H9 (cell line): ENCODE data around the gene MCF2L2. TPM values are rescaled to one million over a fixed set of nuclear protein-coding genes. Genes with fewer than 3 reads are reported as not detected.

ENCODE experiments used
- DNase-seq: peaks from one replicate; pipeline ENCODE4 v3.0.0-alpha.2; 2017
- H2AFZ ChIP-seq: one replicate; pipeline ENCODE4 v1.6.1; 2013; ENCODE audit warnings: mild to moderate bottlenecking, low read length, control low read depth, moderate library complexity
- H2AK5ac ChIP-seq: 2 replicates; pipeline ENCODE4 v1.6.1; 2013; ENCODE audit warnings: low read length, control low read depth, mixed read lengths; ENCODE audit not compliant: insufficient read length
- H2BK120ac ChIP-seq: one replicate; pipeline ENCODE4 v1.6.1; 2013; ENCODE audit warnings: low read depth, mild to moderate bottlenecking, low read length, control low read depth, inconsistent platforms; ENCODE audit not compliant: poor library complexity, severe bottlenecking
- H2BK12ac ChIP-seq: 2 replicates; pipeline ENCODE4 v1.6.1; 2013; ENCODE audit warnings: low read length, control low read depth, mixed read lengths, low read depth; ENCODE audit not compliant: insufficient read length
- H2BK15ac ChIP-seq: 2 replicates; pipeline ENCODE4 v1.6.1; 2013; ENCODE audit warnings: low read depth, low read length, control low read depth
- H2BK20ac ChIP-seq: one replicate; pipeline ENCODE4 v1.6.1; 2013; ENCODE audit warnings: low read depth, mild to moderate bottlenecking, low read length, control low read depth, inconsistent platforms; ENCODE audit not compliant: poor library complexity, severe bottlenecking
- H2BK5ac ChIP-seq: 2 replicates; pipeline ENCODE4 v1.6.1; 2013; ENCODE audit warnings: low read length, control low read depth, mixed read lengths; ENCODE audit not compliant: insufficient read length
- H3K14ac ChIP-seq: 2 replicates; pipeline ENCODE4 v1.6.1; 2013; ENCODE audit warnings: low read length, control low read depth; ENCODE audit not compliant: insufficient read depth
- H3K18ac ChIP-seq: 2 replicates; pipeline ENCODE4 v1.6.1; 2013; ENCODE audit warnings: low read depth, mild to moderate bottlenecking, mixed read lengths, low read length, control low read depth; ENCODE audit not compliant: insufficient read length
- H3K23ac ChIP-seq: 2 replicates; pipeline ENCODE4 v1.6.1; 2013; ENCODE audit warnings: low read length, control low read depth, mixed read lengths, low read depth; ENCODE audit not compliant: insufficient read length
- H3K23me2 ChIP-seq: 2 replicates; pipeline ENCODE4 v1.6.1; 2013; ENCODE audit warnings: low read depth, mild to moderate bottlenecking, mixed read lengths, low read length, control low read depth; ENCODE audit not compliant: insufficient read length, poor library complexity, severe bottlenecking
- H3K27ac ChIP-seq: 2 replicates; pipeline ENCODE4 v1.5.1; 2013; ENCODE audit warnings: low read length, control low read depth, mixed read lengths, low read depth; ENCODE audit not compliant: insufficient read length
- H3K27me3 ChIP-seq: 2 replicates; pipeline ENCODE4 v1.6.1; 2013; ENCODE audit warnings: low read length, control low read depth, inconsistent platforms; ENCODE audit not compliant: insufficient read depth
- H3K4ac ChIP-seq: 2 replicates; pipeline ENCODE4 v1.6.1; 2013; ENCODE audit warnings: low read depth, mild to moderate bottlenecking, control low read depth, inconsistent platforms, low read length, moderate library complexity
- H3K4me1 ChIP-seq: 2 replicates; pipeline ENCODE4 v1.6.1; 2013; ENCODE audit warnings: low read length, control low read depth, inconsistent platforms; ENCODE audit not compliant: insufficient read depth
- H3K4me2 ChIP-seq: 2 replicates; pipeline ENCODE4 v1.6.1; 2013; ENCODE audit warnings: low read length, control low read depth, mixed read lengths; ENCODE audit not compliant: insufficient read length, insufficient read depth
- H3K56ac ChIP-seq: 2 replicates; pipeline ENCODE4 v1.6.1; 2013; ENCODE audit warnings: low read depth, mild to moderate bottlenecking, mixed read lengths, low read length, control low read depth; ENCODE audit not compliant: insufficient read length
- H3K79me1 ChIP-seq: 2 replicates; pipeline ENCODE4 v1.6.1; 2013; ENCODE audit warnings: low read depth, mild to moderate bottlenecking, moderate library complexity, low read length, control low read depth, inconsistent platforms; ENCODE audit not compliant: insufficient read depth, poor library complexity, severe bottlenecking
- H3K79me2 ChIP-seq: 2 replicates; pipeline ENCODE4 v1.6.1; 2013; ENCODE audit warnings: low read length, control low read depth, inconsistent platforms; ENCODE audit not compliant: insufficient read depth
- H3K9ac ChIP-seq: 2 replicates; pipeline ENCODE4 v1.6.1; 2013; ENCODE audit warnings: low read length, control low read depth, mixed read lengths; ENCODE audit not compliant: insufficient read length; ENCODE audit errors: extremely low read depth
- H3K9me3 ChIP-seq: one replicate; pipeline ENCODE4 v1.6.1; 2013; ENCODE audit warnings: low read depth, low read length, inconsistent platforms; ENCODE audit not compliant: control insufficient read depth
- H3T11ph ChIP-seq: one replicate; pipeline ENCODE4 v1.6.1; 2013; ENCODE audit warnings: mild to moderate bottlenecking, low read length, control low read depth, inconsistent platforms
- H4K20me1 ChIP-seq: one replicate; pipeline ENCODE4 v1.6.1; 2013; ENCODE audit not compliant: control insufficient read depth, insufficient read length, insufficient read depth
- H4K5ac ChIP-seq: 2 replicates; pipeline ENCODE4 v1.6.1; 2013; ENCODE audit warnings: low read depth, mild to moderate bottlenecking, mixed read lengths, low read length, control low read depth; ENCODE audit not compliant: insufficient read length
- H4K8ac ChIP-seq: replicated peaks from 2 replicates; pipeline ENCODE4 v1.6.1; 2013; ENCODE audit warnings: low read length, control low read depth, mixed read lengths, low read depth; ENCODE audit not compliant: insufficient read length
- H4K91ac ChIP-seq: 2 replicates; pipeline ENCODE4 v1.6.1; 2013; ENCODE audit warnings: low read depth, mild to moderate bottlenecking, moderate library complexity, mixed read lengths, low read length, control low read depth; ENCODE audit not compliant: insufficient read length
- H3K27ac Mint-ChIP-seq, 3 experiments: 2 replicates in 2 of 3; 3 replicates in 1 of 3; pipeline ENCODE4 v1.8.0; 2020 to 2021; ENCODE audit warnings: mixed read lengths in 3 of 3, mild to moderate bottlenecking in 1 of 3, moderate library complexity in 1 of 3
- H3K27me3 Mint-ChIP-seq: 2 replicates; pipeline ENCODE4 v1.8.0; 2021; ENCODE audit warnings: low read depth, mild to moderate bottlenecking, moderate library complexity, mixed read lengths
- H3K36me3 Mint-ChIP-seq, 3 experiments: 2 replicates in 2 of 3; 3 replicates in 1 of 3; pipeline ENCODE4 v1.8.0; 2020 to 2021; ENCODE audit warnings: low read depth in 3 of 3, mixed read lengths in 3 of 3; ENCODE audit not compliant: insufficient read depth in 1 of 3
- H3K4me1 Mint-ChIP-seq, 2 experiments: 2 replicates each; pipeline ENCODE4 v1.8.0; 2020; ENCODE audit warnings: mixed read lengths in 2 of 2
- H3K4me3 Mint-ChIP-seq, 2 experiments: 2 replicates in 1 of 2; 3 replicates in 1 of 2; pipeline ENCODE4 v1.8.0; 2020 to 2021; ENCODE audit warnings: mild to moderate bottlenecking in 2 of 2, mixed read lengths in 2 of 2, moderate library complexity in 1 of 2
- H3K9me3 Mint-ChIP-seq, 2 experiments: 2 replicates in 1 of 2; 3 replicates in 1 of 2; pipeline ENCODE4 v1.8.0; 2020; ENCODE audit warnings: mild to moderate bottlenecking in 2 of 2, mixed read lengths in 2 of 2, moderate library complexity in 1 of 2
- CTCF ChIP-seq: fragments of 200-600 bp; sonication (generic); conservative IDR thresholded peaks from 3 replicates; pipeline ENCODE4 v1.8.0; 2021; ENCODE audit warnings: antibody characterized with exemption, mild to moderate bottlenecking
- WGBS: extraction: QIAGEN DNeasy Blood & Tissue Kit; methylation state at CpG from one replicate; pipeline ENCODE4 v1.1.7; 2013; ENCODE audit warnings: missing lambda C conversion rate, low lambda C conversion rate, mixed read lengths; ENCODE audit not compliant: insufficient read length; ENCODE audit errors: extremely low coverage; 5-methylcytosine and 5-hydroxymethylcytosine counted together
- total RNA-seq: library from RNA; stranded (reverse); gene quantifications from 2 replicates; pipeline ENCODE4 v1.2.1, GENCODE V29; 2021

The MCF2L2 gene
- total RNA-seq, 1 experiment from 2014 or later, result 6.4 TPM

GRCh38 chr3:183156266-183156665 is 272.2 kb downstream of the MCF2L2 start:
- no peak overlapping the region for H4K8ac ChIP-seq

More at GRCh38 chr3:183156266-183156665, 272.2 kb downstream of the MCF2L2 start:
- H4K5ac ChIP-seq, result no peak overlapping the region
- no peak overlapping the region for H2BK5ac ChIP-seq
- no peak overlapping the region for H3K27ac ChIP-seq
- H2BK20ac ChIP-seq, result no peak overlapping the region
- H2BK120ac ChIP-seq, result no peak overlapping the region
- H3K14ac ChIP-seq, result no peak overlapping the region
- H3K18ac ChIP-seq, result no peak overlapping the region
- H3K79me2 ChIP-seq, result no peaks in the 10 kb centered on the region
- H3K9ac ChIP-seq, result no peak overlapping the region
- no peak for TF ChIP-seq CTCF
- no peak overlapping the region for H3T11ph ChIP-seq
- no peaks in the 10 kb centered on the region for H3K9me3 ChIP-seq
- H3K23me2 ChIP-seq, result no peaks in the 10 kb centered on the region
- H4K91ac ChIP-seq, result no peak overlapping the region
- no peak overlapping the region for H3K4me3 Mint-ChIP-seq
- H3K9me3 Mint-ChIP-seq, result no peaks in the 10 kb centered on the region
- H2AK5ac ChIP-seq, result no peak overlapping the region
- H3K27ac Mint-ChIP-seq, result no peak overlapping the region
- no peaks in the 10 kb centered on the region for H3K36me3 Mint-ChIP-seq
- H3K4me1 Mint-ChIP-seq, result peaks cover 3 to 9% of the 10 kb centered on the region in 2 experiments; a peak in 3 of 4 replicates
- no peak overlapping the region for H3K56ac ChIP-seq
- no peaks in the 10 kb centered on the region for H4K20me1 ChIP-seq
- no peak overlapping the region for H3K4me2 ChIP-seq
- H2BK12ac ChIP-seq, result no peak overlapping the region
- H2AFZ ChIP-seq, result no peak overlapping the region
- no peaks in the 10 kb centered on the region for H3K4me1 ChIP-seq
- no peaks in the 10 kb centered on the region for H3K27me3 ChIP-seq
- no peak for DNase-seq
- H3K4ac ChIP-seq, result no peak overlapping the region
- no CpG with 5 or more reads among the region's 5 CpGs for WGBS
- no peak overlapping the region for H2BK15ac ChIP-seq
- no peaks in the 10 kb centered on the region for H3K79me1 ChIP-seq
- no peak overlapping the region for H3K23ac ChIP-seq
- peaks cover 16% of the 10 kb centered on the region for H3K27me3 Mint-ChIP-seq
